Measurements from ENCODE around the gene ATP2A3. TPM values are rescaled to one million over a fixed set of nuclear protein-coding genes. Genes with fewer than 3 reads are reported as not detected.

Gene ATP2A3
- total RNA-seq, 1 donor from 2014 or later, result 1.6 TPM

DNA sequence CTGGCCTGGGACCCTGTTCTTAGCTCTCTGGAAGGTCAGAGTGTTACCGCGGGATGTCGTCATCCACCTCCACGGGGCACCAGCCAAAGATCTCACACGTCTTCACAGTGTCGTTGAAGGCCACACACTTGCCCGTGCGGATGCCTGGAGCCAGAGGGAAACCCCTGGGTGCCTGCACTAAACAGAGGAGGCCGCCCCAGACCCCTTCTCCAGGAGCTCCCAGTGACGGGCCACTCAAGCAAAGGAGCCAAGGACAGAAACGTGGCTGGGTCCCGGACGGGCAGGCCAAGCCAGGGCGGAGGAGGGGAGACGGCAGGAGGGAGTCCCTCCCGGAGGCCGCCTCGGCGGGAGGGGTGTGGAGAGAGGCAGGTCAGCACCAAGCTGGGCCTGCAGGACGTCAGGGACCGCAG lies 60.4 kb downstream of the ATP2A3 start:
- no peak for DNase-seq (ENCODE audit: low read depth, low spot score)
- Mint-ChIP-seq H3K4me3 (no peak overlapping the region), H3K9me3 (no peaks in the 10 kb centered on the region), H3K27me3 (ENCODE audit: low read depth) (no peaks in the 10 kb centered on the region), H3K27ac (ENCODE audit: unreplicated experiment) (no peak overlapping the region), H3K36me3 (ENCODE audit: low read depth) (no peaks in the 10 kb centered on the region), H3K4me1 (peaks cover 3% of the 10 kb centered on the region)
- TF ChIP-seq, protein P1, sequence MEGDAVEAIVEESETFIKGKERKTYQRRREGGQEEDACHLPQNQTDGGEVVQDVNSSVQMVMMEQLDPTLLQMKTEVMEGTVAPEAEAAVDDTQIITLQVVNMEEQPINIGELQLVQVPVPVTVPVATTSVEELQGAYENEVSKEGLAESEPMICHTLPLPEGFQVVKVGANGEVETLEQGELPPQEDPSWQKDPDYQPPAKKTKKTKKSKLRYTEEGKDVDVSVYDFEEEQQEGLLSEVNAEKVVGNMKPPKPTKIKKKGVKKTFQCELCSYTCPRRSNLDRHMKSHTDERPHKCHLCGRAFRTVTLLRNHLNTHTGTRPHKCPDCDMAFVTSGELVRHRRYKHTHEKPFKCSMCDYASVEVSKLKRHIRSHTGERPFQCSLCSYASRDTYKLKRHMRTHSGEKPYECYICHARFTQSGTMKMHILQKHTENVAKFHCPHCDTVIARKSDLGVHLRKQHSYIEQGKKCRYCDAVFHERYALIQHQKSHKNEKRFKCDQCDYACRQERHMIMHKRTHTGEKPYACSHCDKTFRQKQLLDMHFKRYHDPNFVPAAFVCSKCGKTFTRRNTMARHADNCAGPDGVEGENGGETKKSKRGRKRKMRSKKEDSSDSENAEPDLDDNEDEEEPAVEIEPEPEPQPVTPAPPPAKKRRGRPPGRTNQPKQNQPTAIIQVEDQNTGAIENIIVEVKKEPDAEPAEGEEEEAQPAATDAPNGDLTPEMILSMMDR (conservative IDR thresholded peaks at IDR 0.05), result no peak

GRCh38 chr17:3903051-3903825 lies 61.0 kb downstream of the ATP2A3 start:
- Mint-ChIP-seq H3K36me3 (ENCODE audit: low read depth) (no peaks in the 10 kb centered on the region), H3K4me1 (peaks cover 5% of the 10 kb centered on the region), H3K9me3 (no peaks in the 10 kb centered on the region), H3K4me3 (no peak overlapping the region), H3K27me3 (ENCODE audit: low read depth) (no peaks in the 10 kb centered on the region), H3K27ac (ENCODE audit: unreplicated experiment) (no peak overlapping the region)
- TF ChIP-seq, protein P1 (conservative IDR thresholded peaks at IDR 0.05), result no peak
- DNase-seq (ENCODE audit: low read depth, low spot score), result no peak

GRCh38 chr17:3900646-3901045 lies 63.6 kb downstream of the ATP2A3 start:
- Mint-ChIP-seq H3K4me1 (peaks cover 18% of the 10 kb centered on the region), H3K36me3 (ENCODE audit: low read depth) (no peaks in the 10 kb centered on the region), H3K9me3 (no peaks in the 10 kb centered on the region), H3K27me3 (ENCODE audit: low read depth) (no peaks in the 10 kb centered on the region), H3K4me3 (no peak overlapping the region), H3K27ac (ENCODE audit: unreplicated experiment) (no peak overlapping the region)
- no peak for DNase-seq (ENCODE audit: low read depth, low spot score)
- TF ChIP-seq, protein P1 (conservative IDR thresholded peaks at IDR 0.05), result no peak

GRCh38 chr17:3897731-3898130 lies 66.5 kb downstream of the ATP2A3 start:
- Mint-ChIP-seq H3K27me3 (ENCODE audit: low read depth) (peaks cover 3% of the 10 kb centered on the region), H3K27ac (ENCODE audit: unreplicated experiment) (no peak overlapping the region), H3K4me1 (peaks cover 29% of the 10 kb centered on the region), H3K9me3 (no peaks in the 10 kb centered on the region), H3K4me3 (no peak overlapping the region), H3K36me3 (ENCODE audit: low read depth) (no peaks in the 10 kb centered on the region)
- DNase-seq (ENCODE audit: low read depth, low spot score), result no peak
- TF ChIP-seq, protein P1 (conservative IDR thresholded peaks at IDR 0.05), result no peak

GRCh38 chr17:3896968-3897235 lies 67.3 kb downstream of the ATP2A3 start:
- peaks cover 5% of the 10 kb centered on the region for H3K27me3 Mint-ChIP-seq (ENCODE audit: low read depth)
- no peak overlapping the region for H3K4me3 Mint-ChIP-seq
- no peaks in the 10 kb centered on the region for H3K9me3 Mint-ChIP-seq
- no peak for DNase-seq (ENCODE audit: low read depth, low spot score)
- H3K36me3 Mint-ChIP-seq (ENCODE audit: low read depth), result no peaks in the 10 kb centered on the region
- H3K4me1 Mint-ChIP-seq, result peaks cover 29% of the 10 kb centered on the region
- no peak overlapping the region for H3K27ac Mint-ChIP-seq (ENCODE audit: unreplicated experiment)
- TF ChIP-seq, protein P1 (conservative IDR thresholded peaks at IDR 0.05), result no peak

Data from neural crest cell (in vitro differentiated cells).